K562 (cell line): Measurements from ENCODE around the gene PRSS8. TPM values are rescaled to one million over a fixed set of nuclear protein-coding genes. Genes with fewer than 3 reads are reported as not detected.

Source experiments
- BACH1 ChIP-seq: fragments of 200-800 bp; sonication (Bioruptor generic); IDR thresholded peaks from 2 replicates; pipeline ENCODE4 v1.6.1; 2016; ENCODE audit warnings: missing genetic modification characterization, missing compliant biosample characterization
- CAMTA2 ChIP-seq: fragments of 250-450 bp; sonication (Bioruptor Pico); conservative IDR thresholded peaks from 2 replicates; pipeline ENCODE4 v1.5.1; 2022
- CBX8 ChIP-seq: fragments of 200-600 bp; sonication (generic); IDR thresholded peaks from 2 replicates; pipeline ENCODE4 v1.6.1; 2012; ENCODE audit warnings: borderline replicate concordance, mixed run types, low read depth, mild to moderate bottlenecking, moderate library complexity, mixed read lengths, low read length, control low read depth, inconsistent platforms; ENCODE audit not compliant: poor library complexity, severe bottlenecking; ENCODE audit errors: extremely low read depth
- CEBPG ChIP-seq, 3 experiments: fragments of 200-800 bp in 1 of 3; sonication (Bioruptor generic) in 1 of 3; sonication (generic) in 1 of 3; formaldehyde crosslinking in 1 of 3; IDR thresholded peaks in 2 of 3; conservative IDR thresholded peaks in 1 of 3; 2 replicates each; pipeline versions ENCODE4 v1.6.1 to v1.8.0; 2016 to 2022; ENCODE audit warnings: missing compliant biosample characterization in 2 of 3, missing genetic modification characterization in 2 of 3, mild to moderate bottlenecking in 1 of 3, missing genetic modification reagents in 1 of 3
- CHD2 ChIP-seq: IDR thresholded peaks from 2 replicates; pipeline ENCODE4 v1.6.1; 2011; ENCODE audit warnings: low read depth, low read length
- GATAD2A ChIP-seq: fragments of 450-650 bp; IDR thresholded peaks from 2 replicates; pipeline ENCODE4 v1.6.1; 2017
- KDM1A ChIP-seq, 2 experiments: fragments of 450-650 bp; IDR thresholded peaks; 2 replicates each; pipeline ENCODE4 v1.6.1; 2016; ENCODE audit warnings: mild to moderate bottlenecking in 2 of 2
- KDM5B ChIP-seq: fragments of 200-600 bp; sonication (generic); IDR thresholded peaks from 2 replicates; pipeline ENCODE4 v1.6.1; 2012; ENCODE audit warnings: low read depth, mild to moderate bottlenecking, moderate library complexity, low read length, control low read depth, inconsistent platforms; ENCODE audit not compliant: insufficient replicate concordance
- MXI1 ChIP-seq: IDR thresholded peaks from 2 replicates; pipeline ENCODE4 v1.6.1; 2011; ENCODE audit warnings: low read depth, mild to moderate bottlenecking, improper control_type of control experiment, low read length
- PHF20 ChIP-seq: fragments of 450-650 bp; IDR thresholded peaks from 2 replicates; pipeline ENCODE4 v1.6.1; 2018; ENCODE audit not compliant: partially characterized antibody
- POLR2AphosphoS2 ChIP-seq: IDR thresholded peaks from 2 replicates; pipeline ENCODE4 v1.6.1; 2012; ENCODE audit warnings: low read length, improper control_type of control experiment
- PRPF4 ChIP-seq: fragments of 200-400 bp; formaldehyde crosslinking; IDR thresholded peaks from one replicate; pipeline ENCODE4 v1.6.1; 2017; ENCODE audit warnings: low read length, low read depth, mild to moderate bottlenecking; ENCODE audit not compliant: insufficient read depth, poor library complexity, severe bottlenecking
- PTBP1 ChIP-seq: fragments of 200-400 bp; formaldehyde crosslinking; IDR thresholded peaks from 2 replicates; pipeline ENCODE4 v1.6.1; 2017; ENCODE audit warnings: low read depth, low read length
- TBP ChIP-seq: optimal IDR thresholded peaks from 2 replicates; pipeline ENCODE3; 2011; ENCODE audit warnings: low read depth, low read length, improper control_type of control experiment
- TRIM28 ChIP-seq: fragments of 450-650 bp; IDR thresholded peaks from 2 replicates; pipeline ENCODE4 v1.6.1; 2017
- ZC3H4 ChIP-seq: sonication (generic); formaldehyde crosslinking; IDR thresholded peaks from 2 replicates; pipeline ENCODE4 v1.9.0; 2021; ENCODE audit warnings: missing genetic modification reagents, borderline replicate concordance
- ZNF347 ChIP-seq: fragments of 450-650 bp; formaldehyde crosslinking; IDR thresholded peaks from 2 replicates; pipeline ENCODE4 v1.4.0; 2020; ENCODE audit warnings: low read depth, mild to moderate bottlenecking, moderate library complexity
- ZNF507 ChIP-seq: conservative IDR thresholded peaks from 2 replicates; pipeline ENCODE4 v1.6.1; 2017; ENCODE audit warnings: missing genetic modification characterization, missing compliant biosample characterization
- ZNF583 ChIP-seq: fragments of 250-450 bp; sonication (Bioruptor Pico); IDR thresholded peaks from 2 replicates; pipeline ENCODE4 v1.4.0; 2020
- ZNF589 ChIP-seq: fragments of 200-800 bp; sonication (Bioruptor generic); IDR thresholded peaks from 2 replicates; pipeline ENCODE4 v1.6.1; 2016; ENCODE audit warnings: low read depth, missing genetic modification characterization, missing compliant biosample characterization
- ZNF696 ChIP-seq: fragments of 250-450 bp; sonication (Bioruptor Pico); conservative IDR thresholded peaks from 2 replicates; pipeline ENCODE4 v1.4.0; 2020; ENCODE audit warnings: mild to moderate bottlenecking, moderate library complexity
- ZNF77 ChIP-seq: fragments of 250-450 bp; sonication (Bioruptor Pico); IDR thresholded peaks from 2 replicates; pipeline ENCODE4 v1.5.0; 2020
- polyA plus RNA-seq, 8 experiments: library from polyadenylated mRNA; depleted of rRNA in 4 of 8; stranded (reverse) in 5 of 8; unstranded in 3 of 8; fragments of >200 nt; fragmentation: Nextera tagmentation in 2 of 8; fragmentation: Illumina TruSeq in 1 of 8; extraction: Ambion mirVana in 2 of 8; extraction: Trizol in 1 of 8; gene quantifications; 2 replicates each; pipeline versions ENCODE4 v1.2.1 to v1.2.3, GENCODE V29; 2011 to 2014; ENCODE audit warnings: inconsistent platforms in 1 of 8, missing spikeins in 1 of 8
- total RNA-seq, 7 experiments: library from RNA; depleted of rRNA in 6 of 7; stranded (reverse); fragments of >200 nt in 6 of 7; fragmentation: Illumina TruSeq in 2 of 7; extraction: Trizol in 2 of 7; gene quantifications; 2 replicates each; pipeline versions ENCODE4 v1.2.1 to v1.2.3, GENCODE V29; 2011 to 2021; ENCODE audit warnings: low replicate concordance in 1 of 7
- TF ChIP-seq, protein P1 (sequence below): fragments of 250-450 bp; sonication (Bioruptor Pico); IDR thresholded peaks from 2 replicates; pipeline ENCODE4 v1.5.0; 2020; ENCODE audit warnings: mild to moderate bottlenecking
- TF ChIP-seq, protein P2 (sequence below): fragments of 250-450 bp; sonication (Bioruptor Pico); IDR thresholded peaks from 2 replicates; pipeline ENCODE4 v1.4.0; 2020; ENCODE audit warnings: mild to moderate bottlenecking
- TF ChIP-seq, protein P3 (sequence below): fragments of 250-450 bp; sonication (Bioruptor Pico); IDR thresholded peaks from 2 replicates; pipeline ENCODE4 v1.5.0; 2021; ENCODE audit warnings: mild to moderate bottlenecking, borderline replicate concordance

PRSS8 gene
- total and polyA plus RNA-seq, 9 of the 15 experiments (the other 6 are each of a cell fraction or from before 2014, with no cell fraction given): 0.25 to 3.9 (median 1.3) TPM; not detected in 1

DNA sequence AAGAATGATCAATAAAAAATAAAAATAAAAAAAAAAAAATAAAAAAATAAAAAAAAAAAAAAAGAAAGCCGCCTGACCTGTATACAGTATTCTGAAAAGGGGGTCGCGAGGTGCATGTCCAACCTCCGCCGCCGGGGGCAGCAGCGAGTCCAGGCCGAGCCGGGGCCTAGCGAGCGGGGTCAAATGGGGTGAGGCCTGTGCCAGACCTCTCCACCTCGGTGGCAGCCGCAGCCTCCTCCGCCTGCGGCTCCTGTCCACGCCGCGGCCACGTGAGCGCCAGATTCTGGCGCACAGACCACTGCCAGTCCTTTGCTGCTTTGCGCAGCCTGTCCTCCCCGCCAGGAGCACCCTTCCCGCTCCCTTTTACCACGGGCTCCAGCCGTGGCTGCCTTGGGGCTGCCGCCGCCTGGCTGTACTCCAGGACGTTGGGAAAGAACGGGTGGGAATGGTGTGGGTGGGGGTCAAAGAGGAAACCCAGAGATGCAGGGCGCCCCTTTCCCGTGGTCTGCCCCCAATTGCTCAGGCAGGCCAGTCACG lies 29.8 kb downstream of the PRSS8 start (continued):
- TF ChIP-seq PHF20: no peak
- TF ChIP-seq MXI1: no peak
- no peak for TF ChIP-seq CBX8
- TF ChIP-seq, protein P1, sequence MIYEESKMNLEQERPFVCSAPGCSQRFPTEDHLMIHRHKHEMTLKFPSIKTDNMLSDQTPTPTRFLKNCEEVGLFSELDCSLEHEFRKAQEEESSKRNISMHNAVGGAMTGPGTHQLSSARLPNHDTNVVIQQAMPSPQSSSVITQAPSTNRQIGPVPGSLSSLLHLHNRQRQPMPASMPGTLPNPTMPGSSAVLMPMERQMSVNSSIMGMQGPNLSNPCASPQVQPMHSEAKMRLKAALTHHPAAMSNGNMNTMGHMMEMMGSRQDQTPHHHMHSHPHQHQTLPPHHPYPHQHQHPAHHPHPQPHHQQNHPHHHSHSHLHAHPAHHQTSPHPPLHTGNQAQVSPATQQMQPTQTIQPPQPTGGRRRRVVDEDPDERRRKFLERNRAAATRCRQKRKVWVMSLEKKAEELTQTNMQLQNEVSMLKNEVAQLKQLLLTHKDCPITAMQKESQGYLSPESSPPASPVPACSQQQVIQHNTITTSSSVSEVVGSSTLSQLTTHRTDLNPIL (CRISPR knock-in tag): no peak
- peak; percentile 93 for TF ChIP-seq GATAD2A
- TF ChIP-seq POLR2AphosphoS2: no peak
- TF ChIP-seq PTBP1: 0 out of 2 replicates have a peak, but pooled peaks have one; percentile 19
- no peak for TF ChIP-seq CHD2
- TF ChIP-seq KDM1A (IDR thresholded peaks at IDR 0.05): peak in 1 of 2 experiments; percentile 62; a peak in 1 of 4 replicates
- no peak for TF ChIP-seq BACH1
- no peak for TF ChIP-seq ZNF77 (CRISPR knock-in tag)
- no peak; the same call in 1 of the 2 replicates for TF ChIP-seq ZNF589 (CRISPR knock-in tag)
- TF ChIP-seq ZNF347 (CRISPR knock-in tag): no peak
- TF ChIP-seq TBP: peak; percentile 65
- TF ChIP-seq KDM5B: no peak
- no peak for TF ChIP-seq ZNF696 (CRISPR knock-in tag)
- TF ChIP-seq ZNF507 (tag): no peak
- TF ChIP-seq, protein P2, sequence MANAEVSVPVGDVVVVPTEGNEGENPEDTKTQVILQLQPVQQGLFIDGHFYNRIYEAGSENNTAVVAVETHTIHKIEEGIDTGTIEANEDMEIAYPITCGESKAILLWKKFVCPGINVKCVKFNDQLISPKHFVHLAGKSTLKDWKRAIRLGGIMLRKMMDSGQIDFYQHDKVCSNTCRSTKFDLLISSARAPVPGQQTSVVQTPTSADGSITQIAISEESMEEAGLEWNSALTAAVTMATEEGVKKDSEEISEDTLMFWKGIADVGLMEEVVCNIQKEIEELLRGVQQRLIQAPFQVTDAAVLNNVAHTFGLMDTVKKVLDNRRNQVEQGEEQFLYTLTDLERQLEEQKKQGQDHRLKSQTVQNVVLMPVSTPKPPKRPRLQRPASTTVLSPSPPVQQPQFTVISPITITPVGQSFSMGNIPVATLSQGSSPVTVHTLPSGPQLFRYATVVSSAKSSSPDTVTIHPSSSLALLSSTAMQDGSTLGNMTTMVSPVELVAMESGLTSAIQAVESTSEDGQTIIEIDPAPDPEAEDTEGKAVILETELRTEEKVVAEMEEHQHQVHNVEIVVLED (CRISPR knock-in tag): peak; percentile 36
- no peak for TF ChIP-seq ZC3H4
- TF ChIP-seq CEBPG (CRISPR knock-in tag; IDR thresholded peaks at IDR 0.05): no peak
- TF ChIP-seq CEBPG (tag; conservative IDR thresholded peaks at IDR 0.05 in 1 of 2, IDR thresholded peaks at IDR 0.05 in 1 of 2): no peak
- TF ChIP-seq ZNF583: 0 out of 2 replicates have a peak, but pooled peaks have one; percentile 44
- TF ChIP-seq, protein P3, sequence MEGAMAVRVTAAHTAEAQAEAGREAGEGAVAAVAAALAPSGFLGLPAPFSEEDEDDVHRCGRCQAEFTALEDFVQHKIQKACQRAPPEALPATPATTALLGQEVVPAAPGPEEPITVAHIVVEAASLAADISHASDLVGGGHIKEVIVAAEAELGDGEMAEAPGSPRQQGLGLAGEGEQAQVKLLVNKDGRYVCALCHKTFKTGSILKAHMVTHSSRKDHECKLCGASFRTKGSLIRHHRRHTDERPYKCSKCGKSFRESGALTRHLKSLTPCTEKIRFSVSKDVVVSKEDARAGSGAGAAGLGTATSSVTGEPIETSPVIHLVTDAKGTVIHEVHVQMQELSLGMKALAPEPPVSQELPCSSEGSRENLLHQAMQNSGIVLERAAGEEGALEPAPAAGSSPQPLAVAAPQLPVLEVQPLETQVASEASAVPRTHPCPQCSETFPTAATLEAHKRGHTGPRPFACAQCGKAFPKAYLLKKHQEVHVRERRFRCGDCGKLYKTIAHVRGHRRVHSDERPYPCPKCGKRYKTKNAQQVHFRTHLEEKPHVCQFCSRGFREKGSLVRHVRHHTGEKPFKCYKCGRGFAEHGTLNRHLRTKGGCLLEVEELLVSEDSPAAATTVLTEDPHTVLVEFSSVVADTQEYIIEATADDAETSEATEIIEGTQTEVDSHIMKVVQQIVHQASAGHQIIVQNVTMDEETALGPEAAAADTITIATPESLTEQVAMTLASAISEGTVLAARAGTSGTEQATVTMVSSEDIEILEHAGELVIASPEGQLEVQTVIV (CRISPR knock-in tag): no peak
- TF ChIP-seq TRIM28: no peak
- no peak for TF ChIP-seq CAMTA2 (CRISPR knock-in tag)
- no peak for TF ChIP-seq PRPF4
